CD4-positive, alpha-beta T cell treated with Interleukin-12 subunit alpha and Interleukin-12 subunit beta, for 1 hour (primary cell): Measurements from ENCODE around the gene FOXD4L1.
"Not testable (repeated sequence)": the region's sequence is repeated elsewhere in the genome, so short reads cannot be mapped to it uniquely, and the experiment has no call there.

ENCODE experiments used
- DNase-seq: peaks from one replicate; pipeline ENCODE4 v3.0.0-alpha.2; 2020

The FOXD4L1 gene

GRCh38 chr2:113527350-113528045, 29.0 kb downstream of the FOXD4L1 start:
- DNase-seq: not testable (repeated sequence)

GRCh38 chr2:113528126-113528525, 29.7 kb downstream of the FOXD4L1 start:
- DNase-seq: not testable (repeated sequence)

GRCh38 chr2:113528904-113529303, 30.4 kb downstream of the FOXD4L1 start:
- not testable (repeated sequence) for DNase-seq

- DNase-seq: not testable (repeated sequence)
Observed at GRCh38 chr2:113532991-113533390, 34.5 kb downstream of the FOXD4L1 start.

GRCh38 chr2:113536573-113536972, 38.1 kb downstream of the FOXD4L1 start:
- DNase-seq: not testable (repeated sequence)

- DNase-seq: not testable (repeated sequence)
Observed at GRCh38 chr2:113540834-113541203, 42.4 kb downstream of the FOXD4L1 start.

- not testable (repeated sequence) for DNase-seq
Observed at GRCh38 chr2:113541204-113541975, 42.9 kb downstream of the FOXD4L1 start.

- DNase-seq: not testable (repeated sequence)
Observed at GRCh38 chr2:113541976-113542485, 43.6 kb downstream of the FOXD4L1 start.

- not testable (repeated sequence) for DNase-seq
Observed at GRCh38 chr2:113542529-113542928, 44.1 kb downstream of the FOXD4L1 start.
